ENCODE measurements around the gene CARMIL1.

Gene CARMIL1

GRCh38 chr6:25524542-25524941 is 245.4 kb downstream of the CARMIL1 start:
- no peaks in the 10 kb centered on the region for H3K9me3 ChIP-seq (ENCODE audit: control insufficient read depth, insufficient read depth, low read depth, low read length)
- no peaks in the 10 kb centered on the region; a peak in 2 of 3 replicates for H3K36me3 ChIP-seq (ENCODE audit: control insufficient read depth in 2 of 2, insufficient read depth in 1 of 2, low read length in 2 of 2)
- ChIA-PET POLR2A (no interaction called here), CTCF (interaction anchor here (0.7 to 3.7 kb wide), 3 partner anchors 32 to 301 kb away, joined by 3 to 22 read pairs (median 5); partner anchors contain the start of gene CARMIL1)
- H3K27ac ChIP-seq (ENCODE audit: extremely low read depth, low read depth, low read length): no peak overlapping the region
- H3K4me1 ChIP-seq (ENCODE audit: control insufficient read depth, insufficient read depth, low read length): no peaks in the 10 kb centered on the region
- no peak overlapping the region for H3K4me3 ChIP-seq (ENCODE audit: low read depth, low read length)
- TF ChIP-seq ZNF664 (tag by site-specific recombination; IDR thresholded peaks at IDR 0.05): no peak

- no peaks in the 10 kb centered on the region for H3K9me3 ChIP-seq (ENCODE audit: control insufficient read depth, insufficient read depth, low read depth, low read length)
- POLR2A ChIA-PET: no interaction called here
- H3K36me3 ChIP-seq (ENCODE audit: control insufficient read depth in 2 of 2, insufficient read depth in 1 of 2, low read length in 2 of 2): no peaks in the 10 kb centered on the region; a peak in 2 of 3 replicates
- H3K4me1 ChIP-seq (ENCODE audit: control insufficient read depth, insufficient read depth, low read length): no peaks in the 10 kb centered on the region
- CTCF ChIA-PET: interaction anchor here (0.7 to 3.7 kb wide), 3 partner anchors 31 to 302 kb away, joined by 3 to 22 read pairs (median 5); partner anchors contain the start of gene CARMIL1
- no peak overlapping the region for H3K4me3 ChIP-seq (ENCODE audit: low read depth, low read length)
- TF ChIP-seq ZNF146 (tag by site-specific recombination; IDR thresholded peaks at IDR 0.05) (no peak), REPIN1 (tag by site-specific recombination; IDR thresholded peaks at IDR 0.05; ENCODE audit: low read depth) (no peak), ZNF302 (tag by site-specific recombination; IDR thresholded peaks at IDR 0.05; ENCODE audit: low read depth) (no peak), ZNF843 (tag by site-specific recombination; IDR thresholded peaks at IDR 0.05) (no peak), ZFP37 (tag by site-specific recombination; IDR thresholded peaks at IDR 0.05) (no peak), ZBTB6 (tag by site-specific recombination; IDR thresholded peaks at IDR 0.05) (no peak), ZNF362 (tag by site-specific recombination; IDR thresholded peaks at IDR 0.05) (no peak), ZBTB7A (tag by site-specific recombination; IDR thresholded peaks at IDR 0.05; ENCODE audit: low read depth) (no peak)
- no peak overlapping the region for H3K27ac ChIP-seq (ENCODE audit: extremely low read depth, low read depth, low read length)
These were observed 245.9 kb downstream of the CARMIL1 start for GRCh38 chr6:25525078-25525477.

- no peaks in the 10 kb centered on the region for H3K36me3 ChIP-seq (ENCODE audit: control insufficient read depth in 2 of 2, insufficient read depth in 1 of 2, low read length in 2 of 2)
- no peaks in the 10 kb centered on the region for H3K9me3 ChIP-seq (ENCODE audit: control insufficient read depth, insufficient read depth, low read depth, low read length)
- CTCF ChIA-PET: interaction anchor here (0.7 to 1.3 kb wide), 5 partner anchors 21 to 269 kb away, joined by 3 to 7 read pairs (median 3); no protein-coding TSS in a partner anchor
- POLR2A ChIA-PET: no interaction called here
- H3K4me1 ChIP-seq (ENCODE audit: control insufficient read depth, insufficient read depth, low read length): no peaks in the 10 kb centered on the region
- no peak overlapping the region for H3K4me3 ChIP-seq (ENCODE audit: low read depth, low read length)
- no peak overlapping the region for H3K27ac ChIP-seq (ENCODE audit: extremely low read depth, low read depth, low read length)
- TF ChIP-seq ZNF350 (tag by site-specific recombination; IDR thresholded peaks at IDR 0.05) (no peak), YY2 (tag by site-specific recombination; IDR thresholded peaks at IDR 0.05) (no peak), GFI1B (tag by site-specific recombination; IDR thresholded peaks at IDR 0.05) (no peak), AEBP2 (tag by site-specific recombination; IDR thresholded peaks at IDR 0.05; ENCODE audit: borderline replicate concordance) (no peak), SETDB1 (IDR thresholded peaks at IDR 0.05; ENCODE audit: insufficient read length, low read length) (no peak), ZNF501 (tag by site-specific recombination; IDR thresholded peaks at IDR 0.05) (no peak), ZNF366 (tag by site-specific recombination; conservative IDR thresholded peaks at IDR 0.05) (no peak), ZNF626 (tag by site-specific recombination; IDR thresholded peaks at IDR 0.05) (no peak), ZNF610 (tag by site-specific recombination; IDR thresholded peaks at IDR 0.05; ENCODE audit: borderline replicate concordance) (no peak), ZNF426 (tag by site-specific recombination; IDR thresholded peaks at IDR 0.05) (no peak), ZNF555 (tag by site-specific recombination; conservative IDR thresholded peaks at IDR 0.05) (no peak), ZNF311 (tag by site-specific recombination; IDR thresholded peaks at IDR 0.05; ENCODE audit: borderline replicate concordance) (no peak), ZNF518A (tag by site-specific recombination; conservative IDR thresholded peaks at IDR 0.05; ENCODE audit: low read depth) (no peak), OSR2 (tag by site-specific recombination; IDR thresholded peaks at IDR 0.05) (no peak)
These were observed 255.9 kb downstream of the CARMIL1 start for GRCh38 chr6:25534942-25535631.
